Breast epithelium (tissue), 3 donors: ENCODE data around the gene LINS1.

Source experiments
- CTCF ChIP-seq, 3 donors: fragments of 450-650 bp; IDR thresholded peaks; one replicate each; pipeline ENCODE4 v1.5.1; 2016 to 2017; ENCODE audit warnings: antibody characterized with exemption in 3 of 3, mild to moderate bottlenecking in 3 of 3, moderate library complexity in 3 of 3
- POLR2AphosphoS5 ChIP-seq, 3 donors: sonication (generic); formaldehyde crosslinking; IDR thresholded peaks; one replicate each; pipeline ENCODE4 v1.6.1; 2017; ENCODE audit warnings: antibody characterized with exemption in 3 of 3

GRCh38 chr15:100573526-100573925 is 28.5 kb downstream of the LINS1 start:
- TF ChIP-seq CTCF (IDR thresholded peaks at IDR 0.05) = no peak
- no peak for TF ChIP-seq POLR2AphosphoS5 (IDR thresholded peaks at IDR 0.05)
